Common myeloid progenitor, CD34-positive (primary cell): ENCODE results near the gene GRK5.

Experiments
- CTCF ChIA-PET: fragments of 350-600 bp; sonication (Branson Sonifier 250); formaldehyde crosslinking; loops from one replicate; lab custom pipeline; 2021; ENCODE audit warnings: antibody characterized with exemption; lab: Charles Lee
- POLR2A ChIA-PET: fragments of 350-600 bp; sonication (Branson Sonifier 250); formaldehyde crosslinking; loops from one replicate; lab custom pipeline; 2021; ENCODE audit warnings: antibody characterized with exemption; lab: Charles Lee
- DNase-seq, 3 donors: peaks; one replicate each; pipeline versions ENCODE4 v3.0.0 to v3.0.0-alpha.2; 2013
- H3K27ac ChIP-seq, 2 experiments: 1 replicate in 1 of 2; 2 replicates in 1 of 2; pipeline ENCODE4 v1.7.0; 2013; ENCODE audit warnings: inconsistent platforms in 2 of 2, low read length in 2 of 2, mild to moderate bottlenecking in 2 of 2, low read depth in 1 of 2, moderate library complexity in 1 of 2; ENCODE audit not compliant: severe bottlenecking in 2 of 2, insufficient read depth in 1 of 2, poor library complexity in 1 of 2
- H3K27me3 ChIP-seq, 5 experiments: replicated peaks in 2 of 5; 1 replicate in 3 of 5; 2 replicates in 2 of 5; pipeline versions ENCODE4 v1.6.1 to v1.7.0; 2013; ENCODE audit warnings: low read length in 4 of 5, mild to moderate bottlenecking in 2 of 5, moderate library complexity in 2 of 5, inconsistent platforms in 1 of 5; ENCODE audit not compliant: insufficient read depth in 5 of 5, control insufficient read depth in 4 of 5
- H3K36me3 ChIP-seq, 4 experiments: 1 replicate in 2 of 4; 2 replicates in 2 of 4; pipeline versions ENCODE4 v1.6.1 to v1.7.0; 2013; ENCODE audit warnings: low read length in 3 of 4, control low read depth in 1 of 4, mild to moderate bottlenecking in 1 of 4; ENCODE audit not compliant: control insufficient read depth in 4 of 4, insufficient read depth in 4 of 4
- H3K4me1 ChIP-seq, 4 experiments: 1 replicate in 3 of 4; 2 replicates in 1 of 4; pipeline versions ENCODE4 v1.6.1 to v1.7.1; 2013; ENCODE audit warnings: low read length in 3 of 4, mild to moderate bottlenecking in 3 of 4, control low read depth in 1 of 4, inconsistent platforms in 1 of 4, moderate library complexity in 1 of 4; ENCODE audit not compliant: control insufficient read depth in 4 of 4, insufficient read depth in 4 of 4; ENCODE audit errors: control extremely low read depth in 1 of 4
- H3K4me3 ChIP-seq, 7 experiments: 1 replicate in 4 of 7; 2 replicates in 3 of 7; pipeline versions ENCODE4 v1.5.1 to v1.7.0; 2013; ENCODE audit warnings: mild to moderate bottlenecking in 7 of 7, low read length in 6 of 7, moderate library complexity in 6 of 7, inconsistent platforms in 2 of 7, low read depth in 2 of 7, control low read depth in 1 of 7; ENCODE audit not compliant: insufficient read depth in 4 of 7, control insufficient read depth in 1 of 7; ENCODE audit errors: extremely low read depth in 1 of 7
- H3K9me3 ChIP-seq, 5 experiments: 1 replicate in 4 of 5; 2 replicates in 1 of 5; pipeline versions ENCODE4 v1.6.1 to v1.7.1; 2013; ENCODE audit warnings: low read length in 4 of 5, mild to moderate bottlenecking in 2 of 5, inconsistent platforms in 1 of 5, low read depth in 1 of 5, moderate library complexity in 1 of 5; ENCODE audit not compliant: control insufficient read depth in 4 of 5, insufficient read depth in 2 of 5; ENCODE audit errors: control extremely low read depth in 1 of 5
- WGBS: methylation state at CpG from one replicate; pipeline ENCODE4 v1.1.5; 2013; ENCODE audit not compliant: insufficient coverage; 5-methylcytosine and 5-hydroxymethylcytosine counted together

GRK5 gene

GRCh38 chr10:119325131-119325530 is 117.8 kb downstream of the GRK5 start:
- no peaks in the 10 kb centered on the region for H3K4me1 ChIP-seq
- H3K9me3 ChIP-seq: no peaks in the 10 kb centered on the region
- no peak overlapping the region for H3K27ac ChIP-seq
- DNase-seq: no peak
- H3K36me3 ChIP-seq: no peaks in the 10 kb centered on the region
- no peak overlapping the region for H3K4me3 ChIP-seq
- ChIA-PET CTCF (interaction anchor here (1.9 kb wide), 1 partner anchor 11 kb away, joined by 7 read pairs; no protein-coding TSS in a partner anchor), POLR2A (no interaction called here)
- peaks cover 0 to 73% (median 9%) of the 10 kb centered on the region in 5 experiments for H3K27me3 ChIP-seq
- WGBS: 96% methylated on average over 3 of the region's 3 CpGs

GRCh38 chr10:119326167-119326566 is 118.8 kb downstream of the GRK5 start:
- 96% methylated on average over 10 of the region's 10 CpGs for WGBS
- DNase-seq: no peak
- Histone ChIP-seq H3K27ac (no peak overlapping the region), H3K4me1 (no peaks in the 10 kb centered on the region), H3K36me3 (no peaks in the 10 kb centered on the region), H3K27me3 (peaks cover 0 to 62% (median 8%) of the 10 kb centered on the region in 5 experiments), H3K4me3 (no peak overlapping the region), H3K9me3 (no peaks in the 10 kb centered on the region)
- POLR2A ChIA-PET: no interaction called here
- CTCF ChIA-PET: interaction anchor here (1.9 to 2.0 kb wide), 2 partner anchors 10 to 127 kb away, joined by 4 to 7 read pairs; no protein-coding TSS in a partner anchor

GRCh38 chr10:119327096-119327745 is 119.8 kb downstream of the GRK5 start:
- H3K9me3 ChIP-seq: no peaks in the 10 kb centered on the region
- POLR2A ChIA-PET: no interaction called here
- WGBS: 96% methylated on average over 14 of the region's 14 CpGs
- H3K36me3 ChIP-seq: no peaks in the 10 kb centered on the region
- CTCF ChIA-PET: interaction anchor here (0.9 to 2.0 kb wide), 2 partner anchors 121 to 128 kb away, joined by 3 to 4 read pairs; no protein-coding TSS in a partner anchor
- H3K27me3 ChIP-seq: peaks cover 0 to 52% (median 8%) of the 10 kb centered on the region in 5 experiments
- no peak overlapping the region for H3K4me3 ChIP-seq
- H3K27ac ChIP-seq: no peak overlapping the region
- no peaks in the 10 kb centered on the region for H3K4me1 ChIP-seq
- DNase-seq: no peak

- Histone ChIP-seq H3K9me3 (no peaks in the 10 kb centered on the region), H3K27ac (no peak overlapping the region), H3K4me1 (no peaks in the 10 kb centered on the region), H3K36me3 (no peaks in the 10 kb centered on the region), H3K4me3 (no peak overlapping the region), H3K27me3 (peaks cover 0 to 43% (median 8%) of the 10 kb centered on the region in 5 experiments)
- WGBS: 100% methylated on average over 2 of the region's 2 CpGs
- DNase-seq: no peak
- POLR2A ChIA-PET: no interaction called here
- CTCF ChIA-PET: no interaction called here
Measured at GRCh38 chr10:119328223-119328622, 120.9 kb downstream of the GRK5 start.

- no peak for DNase-seq
- CTCF ChIA-PET: interaction anchor here (1.2 kb wide), 1 partner anchor 15 kb away, joined by 3 read pairs; no protein-coding TSS in a partner anchor
- no peak overlapping the region for H3K4me3 ChIP-seq
- no peaks in the 10 kb centered on the region for H3K4me1 ChIP-seq
- H3K27me3 ChIP-seq: peaks cover 0 to 25% (median 4%) of the 10 kb centered on the region in 5 experiments
- WGBS: 100% methylated on average over 3 of the region's 5 CpGs
- no peak overlapping the region for H3K27ac ChIP-seq
- POLR2A ChIA-PET: no interaction called here
- H3K36me3 ChIP-seq: no peaks in the 10 kb centered on the region
- H3K9me3 ChIP-seq: no peaks in the 10 kb centered on the region
Measured at GRCh38 chr10:119330342-119330741, 123.0 kb downstream of the GRK5 start.

GRCh38 chr10:119331061-119331460 is 123.7 kb downstream of the GRK5 start:
- Histone ChIP-seq H3K4me3 (no peak overlapping the region), H3K4me1 (no peaks in the 10 kb centered on the region), H3K36me3 (no peaks in the 10 kb centered on the region), H3K27me3 (peaks cover 0 to 19% (median 4%) of the 10 kb centered on the region in 5 experiments), H3K27ac (no peak overlapping the region), H3K9me3 (no peaks in the 10 kb centered on the region)
- DNase-seq: no peak
- 90% methylated on average over 12 of the region's 15 CpGs for WGBS
- ChIA-PET CTCF (interaction anchor here (1.2 to 1.5 kb wide), 3 partner anchors 15 to 120 kb away, joined by 3 to 5 read pairs (median 3); no protein-coding TSS in a partner anchor), POLR2A (no interaction called here)

GRCh38 chr10:119333146-119333792 is 125.9 kb downstream of the GRK5 start:
- H3K4me1 ChIP-seq: no peaks in the 10 kb centered on the region
- H3K36me3 ChIP-seq: no peaks in the 10 kb centered on the region
- WGBS: 97% methylated on average over 6 of the region's 8 CpGs
- H3K4me3 ChIP-seq: no peak overlapping the region
- no peak overlapping the region for H3K27ac ChIP-seq
- peaks cover 0 to 3% (median 0%) of the 10 kb centered on the region in 5 experiments for H3K9me3 ChIP-seq
- CTCF ChIA-PET: interaction anchor here (1.2 to 1.3 kb wide), 3 partner anchors 12 to 127 kb away, joined by 3 to 7 read pairs (median 4); no protein-coding TSS in a partner anchor
- DNase-seq: peak in 2 of 3 donors; percentile 48 to 57
- H3K27me3 ChIP-seq: peaks cover 0 to 8% (median 4%) of the 10 kb centered on the region in 5 experiments
- POLR2A ChIA-PET: no interaction called here
